PC-3 (cell line): Measurements from ENCODE around the gene ELANE. TPM values are rescaled to one million over a fixed set of nuclear protein-coding genes. Genes with fewer than 3 reads are reported as not detected.

ENCODE experiments used
- ATAC-seq: fragments of 200-7000 bp; cut with Tn5 transposase; 2 replicates; pipeline ENCODE4 v1.9.1; 2020; ENCODE audit warnings: mild to moderate bottlenecking, moderate library complexity
- BruUV-seq: library from RNA; stranded (reverse); fragments of 400-500 nt; replicated peaks from 2 replicates; lab custom pipeline; 2021; lab: Mats Ljungman, UMichigan
- CTCF ChIA-PET: fragments of 300-600 bp; sonication (Branson Sonifier 250); formaldehyde crosslinking; loops from one replicate; lab custom pipeline; 2022; ENCODE audit warnings: antibody characterized with exemption; lab: Charles Lee
- POLR2A ChIA-PET: fragments of 300-600 bp; sonication (Branson Sonifier 250); formaldehyde crosslinking; loops from one replicate; lab custom pipeline; 2022; ENCODE audit warnings: antibody characterized with exemption; ENCODE audit not compliant: unreplicated experiment; lab: Charles Lee
- DNase-seq: peaks from one replicate; pipeline ENCODE4 v3.0.0-alpha.2; 2015
- H2AFZ ChIP-seq: fragments of 300-600 bp; sonication (generic); 2 replicates; pipeline ENCODE4 v1.6.0; 2016; ENCODE audit warnings: antibody characterized with exemption, low read length
- H3F3A ChIP-seq: fragments of 300-600 bp; sonication (generic); one replicate; pipeline ENCODE4 v1.6.0; 2017; ENCODE audit warnings: antibody characterized with exemption, low read length, control low read depth, mild to moderate bottlenecking; ENCODE audit not compliant: unreplicated experiment
- H3K27ac ChIP-seq: fragments of 300-600 bp; sonication (generic); 2 replicates; pipeline ENCODE4 v1.5.1; 2016; ENCODE audit warnings: mild to moderate bottlenecking, low read length
- H3K27me3 ChIP-seq: fragments of 300-600 bp; sonication (generic); 2 replicates; pipeline ENCODE4 v1.6.1; 2016; ENCODE audit warnings: low read length, mixed read lengths
- H3K36me3 ChIP-seq: fragments of 300-600 bp; sonication (generic); 2 replicates; pipeline ENCODE4 v1.6.1; 2016; ENCODE audit warnings: low read depth, mixed run types, low read length, mixed read lengths
- H3K4me1 ChIP-seq: fragments of 300-600 bp; sonication (generic); 2 replicates; pipeline ENCODE4 v1.5.1; 2016; ENCODE audit warnings: low read length; ENCODE audit not compliant: insufficient read depth
- H3K4me2 ChIP-seq: fragments of 300-600 bp; sonication (generic); 2 replicates; pipeline ENCODE4 v1.6.0; 2016; ENCODE audit warnings: low read length
- H3K4me3 ChIP-seq: fragments of 300-600 bp; sonication (generic); 2 replicates; pipeline ENCODE4 v1.5.1; 2016; ENCODE audit warnings: mild to moderate bottlenecking, low read length, mixed read lengths
- H3K79me2 ChIP-seq: fragments of 300-600 bp; sonication (generic); 2 replicates; pipeline ENCODE4 v1.6.1; 2017; ENCODE audit warnings: low read length, mixed read lengths
- H3K9ac ChIP-seq: fragments of 300-600 bp; sonication (generic); 2 replicates; pipeline ENCODE4 v1.6.0; 2016; ENCODE audit warnings: mild to moderate bottlenecking, low read length
- H3K9me2 ChIP-seq: fragments of 300-600 bp; sonication (generic); replicated peaks from 2 replicates; pipeline ENCODE4 v1.6.1; 2016; ENCODE audit warnings: mixed run types, low read length, mixed read lengths
- H3K9me3 ChIP-seq: fragments of 300-600 bp; sonication (generic); 2 replicates; pipeline ENCODE4 v1.6.1; 2016; ENCODE audit warnings: low read length, mixed read lengths
- H4K20me1 ChIP-seq: fragments of 300-600 bp; sonication (generic); 2 replicates; pipeline ENCODE4 v1.6.1; 2016; ENCODE audit warnings: low read length, mixed read lengths
- EZH2 ChIP-seq: fragments of 300-600 bp; sonication (generic); IDR thresholded peaks from one replicate; pipeline ENCODE4 v1.6.1; 2017; ENCODE audit warnings: antibody characterized with exemption, mild to moderate bottlenecking, low read length; ENCODE audit not compliant: unreplicated experiment
- EZH2phosphoT487 ChIP-seq: fragments of 300-600 bp; sonication (generic); IDR thresholded peaks from 2 replicates; pipeline ENCODE4 v1.6.1; 2018; ENCODE audit warnings: mild to moderate bottlenecking, antibody characterized with exemption, low read length, borderline replicate concordance
- intact Hi-C: fragments of 100-400 bp; cut with micrococcal nuclease; formaldehyde crosslinking; loops from 2 replicates; pipeline ENCODE4 v1.9.0; 2023
- total RNA-seq: library from RNA; depleted of rRNA; stranded (reverse); fragments of >200 nt; gene quantifications from 2 replicates; pipeline ENCODE4 v1.2.3, GENCODE V29; 2014
- TF ChIP-seq, protein P1 (sequence below): fragments of 300-600 bp; sonication (generic); conservative IDR thresholded peaks from 2 replicates; pipeline ENCODE4 v1.5.1; 2017; ENCODE audit warnings: antibody characterized with exemption, low read depth, mild to moderate bottlenecking, low read length

Gene ELANE
- total RNA-seq, 1 experiment from 2014 or later, result not detected

DNA sequence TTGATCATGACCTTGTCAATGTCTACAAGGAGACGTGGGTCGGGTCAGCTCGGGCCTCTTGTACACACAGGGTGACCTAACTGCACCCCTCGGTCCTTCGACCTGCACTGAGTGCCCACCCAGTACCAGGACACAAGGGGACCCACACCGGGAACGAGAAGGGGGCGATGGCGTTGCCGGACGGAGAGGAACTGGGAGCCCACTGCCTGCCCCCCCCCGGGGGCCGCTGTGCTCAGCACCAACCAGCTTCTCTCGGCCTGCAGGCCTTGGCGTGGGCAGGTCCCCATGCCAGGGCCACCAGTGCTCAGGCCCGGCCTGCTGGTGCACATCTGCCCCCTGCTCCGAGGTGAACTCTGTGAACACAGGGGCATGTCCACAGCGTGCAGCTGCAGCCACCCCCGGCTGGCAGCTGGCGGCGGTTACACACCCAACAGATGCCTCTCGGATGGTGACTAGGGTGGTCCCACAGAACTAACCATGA is 21.5 kb downstream of the ELANE start:
- H3K36me3 ChIP-seq, result no peaks in the 10 kb centered on the region; the same call in 1 of the 2 replicates
- H2AFZ ChIP-seq, result no peak overlapping the region
- H3K9me2 ChIP-seq, result no peaks in the 10 kb centered on the region
- H4K20me1 ChIP-seq, result no peaks in the 10 kb centered on the region
- no TSS peak for BruUV-seq
- no peak for ATAC-seq
- ChIA-PET CTCF (no interaction called here), POLR2A (no interaction called here)
- no peak overlapping the region for H3K27ac ChIP-seq
- H3K9ac ChIP-seq, result no peak overlapping the region
- intact Hi-C loops, result no loop called here
- no peaks in the 10 kb centered on the region for H3F3A ChIP-seq
- peaks cover 12% of the 10 kb centered on the region for H3K4me1 ChIP-seq
- H3K9me3 ChIP-seq, result no peaks in the 10 kb centered on the region
- no peaks in the 10 kb centered on the region for H3K27me3 ChIP-seq
- no peak overlapping the region for H3K4me3 ChIP-seq
- no peak for TF ChIP-seq EZH2phosphoT487
- TF ChIP-seq, protein P1, sequence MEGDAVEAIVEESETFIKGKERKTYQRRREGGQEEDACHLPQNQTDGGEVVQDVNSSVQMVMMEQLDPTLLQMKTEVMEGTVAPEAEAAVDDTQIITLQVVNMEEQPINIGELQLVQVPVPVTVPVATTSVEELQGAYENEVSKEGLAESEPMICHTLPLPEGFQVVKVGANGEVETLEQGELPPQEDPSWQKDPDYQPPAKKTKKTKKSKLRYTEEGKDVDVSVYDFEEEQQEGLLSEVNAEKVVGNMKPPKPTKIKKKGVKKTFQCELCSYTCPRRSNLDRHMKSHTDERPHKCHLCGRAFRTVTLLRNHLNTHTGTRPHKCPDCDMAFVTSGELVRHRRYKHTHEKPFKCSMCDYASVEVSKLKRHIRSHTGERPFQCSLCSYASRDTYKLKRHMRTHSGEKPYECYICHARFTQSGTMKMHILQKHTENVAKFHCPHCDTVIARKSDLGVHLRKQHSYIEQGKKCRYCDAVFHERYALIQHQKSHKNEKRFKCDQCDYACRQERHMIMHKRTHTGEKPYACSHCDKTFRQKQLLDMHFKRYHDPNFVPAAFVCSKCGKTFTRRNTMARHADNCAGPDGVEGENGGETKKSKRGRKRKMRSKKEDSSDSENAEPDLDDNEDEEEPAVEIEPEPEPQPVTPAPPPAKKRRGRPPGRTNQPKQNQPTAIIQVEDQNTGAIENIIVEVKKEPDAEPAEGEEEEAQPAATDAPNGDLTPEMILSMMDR, result no peak
- no peak for TF ChIP-seq EZH2
- no peaks in the 10 kb centered on the region for H3K79me2 ChIP-seq
- DNase-seq, result no peak
- no peak overlapping the region for H3K4me2 ChIP-seq

DNA sequence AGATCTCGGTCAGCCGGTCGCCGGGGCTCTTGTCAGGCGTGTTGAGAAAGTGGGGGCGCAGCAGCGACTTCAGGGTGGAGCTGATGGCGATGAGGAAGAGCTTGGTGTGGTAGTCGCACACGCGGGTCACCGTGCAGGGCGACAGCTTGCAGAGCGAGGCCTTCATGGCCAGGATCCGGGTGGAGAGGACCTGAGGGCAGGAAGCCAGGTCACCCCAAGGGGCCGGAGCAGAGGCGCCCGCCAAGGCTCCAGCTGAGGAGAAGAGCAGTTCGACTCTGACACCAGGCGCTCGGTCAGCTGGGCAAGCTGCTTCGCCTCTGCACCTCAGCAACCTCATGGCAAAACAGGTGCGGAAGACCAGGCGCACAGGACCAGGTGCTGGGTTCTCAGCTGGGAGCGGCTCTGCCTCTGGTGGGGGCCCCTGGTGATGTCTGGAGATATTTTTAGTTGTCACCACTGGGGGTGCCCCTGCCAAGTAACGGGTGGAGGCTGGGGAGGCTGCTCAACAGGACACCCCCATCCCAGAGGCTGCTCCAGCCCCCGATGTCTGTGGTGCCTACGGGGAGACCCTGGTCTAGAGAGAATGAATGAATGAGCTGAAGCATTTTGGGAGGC is 23.3 kb downstream of the ELANE start:
- no peak for ATAC-seq
- Histone ChIP-seq H3K4me1 (no peaks in the 10 kb centered on the region), H3K79me2 (no peaks in the 10 kb centered on the region), H3K27ac (no peak overlapping the region), H3K36me3 (no peaks in the 10 kb centered on the region; the same call in 1 of the 2 replicates), H4K20me1 (no peaks in the 10 kb centered on the region), H3K9ac (no peak overlapping the region), H3K9me2 (no peaks in the 10 kb centered on the region), H2AFZ (no peak overlapping the region), H3K4me2 (no peak overlapping the region), H3F3A (no peaks in the 10 kb centered on the region), H3K9me3 (no peaks in the 10 kb centered on the region), H3K27me3 (no peaks in the 10 kb centered on the region), H3K4me3 (no peak overlapping the region)
- no TSS peak for BruUV-seq
- DNase-seq, result no peak
- TF ChIP-seq, protein P1, result no peak
- no peak for TF ChIP-seq EZH2
- no peak for TF ChIP-seq EZH2phosphoT487
- ChIA-PET CTCF (no interaction called here), POLR2A (no interaction called here)
- intact Hi-C loops, result no loop called here

- H3K9ac ChIP-seq, result no peak overlapping the region
- H3K27ac ChIP-seq, result no peak overlapping the region
- BruUV-seq, result no TSS peak
- intact Hi-C loops, result no loop called here
- H4K20me1 ChIP-seq, result no peaks in the 10 kb centered on the region
- H3K79me2 ChIP-seq, result no peaks in the 10 kb centered on the region
- H3K36me3 ChIP-seq, result no peaks in the 10 kb centered on the region; the same call in 1 of the 2 replicates
- no peak overlapping the region for H2AFZ ChIP-seq
- no peaks in the 10 kb centered on the region for H3K4me1 ChIP-seq
- H3K9me3 ChIP-seq, result no peaks in the 10 kb centered on the region
- H3K27me3 ChIP-seq, result no peaks in the 10 kb centered on the region
- TF ChIP-seq EZH2 (no peak), EZH2phosphoT487 (no peak)
- TF ChIP-seq, protein P1, result no peak
- ATAC-seq (no peak), DNase-seq (no peak)
- POLR2A ChIA-PET, result interaction anchor here (0.7 kb wide), 2 partner anchors 13 to 167 kb away, joined by 5 to 9 read pairs; no protein-coding TSS in a partner anchor
- CTCF ChIA-PET, result no interaction called here
- no peak overlapping the region for H3K4me3 ChIP-seq
- H3K4me2 ChIP-seq, result no peak overlapping the region
- H3K9me2 ChIP-seq, result no peaks in the 10 kb centered on the region
- no peaks in the 10 kb centered on the region for H3F3A ChIP-seq
Measured at GRCh38 chr19:876089-876488, 24.0 kb downstream of the ELANE start.
